ENCODE data around the gene SUN5. TPM values are rescaled to one million over a fixed set of nuclear protein-coding genes. Genes with fewer than 3 reads are reported as not detected.

The SUN5 gene
- total and polyA plus RNA-seq, 2 donors (not counting 3 experiments of a cell fraction or from before 2014, with no cell fraction given), result not detected

DNA sequence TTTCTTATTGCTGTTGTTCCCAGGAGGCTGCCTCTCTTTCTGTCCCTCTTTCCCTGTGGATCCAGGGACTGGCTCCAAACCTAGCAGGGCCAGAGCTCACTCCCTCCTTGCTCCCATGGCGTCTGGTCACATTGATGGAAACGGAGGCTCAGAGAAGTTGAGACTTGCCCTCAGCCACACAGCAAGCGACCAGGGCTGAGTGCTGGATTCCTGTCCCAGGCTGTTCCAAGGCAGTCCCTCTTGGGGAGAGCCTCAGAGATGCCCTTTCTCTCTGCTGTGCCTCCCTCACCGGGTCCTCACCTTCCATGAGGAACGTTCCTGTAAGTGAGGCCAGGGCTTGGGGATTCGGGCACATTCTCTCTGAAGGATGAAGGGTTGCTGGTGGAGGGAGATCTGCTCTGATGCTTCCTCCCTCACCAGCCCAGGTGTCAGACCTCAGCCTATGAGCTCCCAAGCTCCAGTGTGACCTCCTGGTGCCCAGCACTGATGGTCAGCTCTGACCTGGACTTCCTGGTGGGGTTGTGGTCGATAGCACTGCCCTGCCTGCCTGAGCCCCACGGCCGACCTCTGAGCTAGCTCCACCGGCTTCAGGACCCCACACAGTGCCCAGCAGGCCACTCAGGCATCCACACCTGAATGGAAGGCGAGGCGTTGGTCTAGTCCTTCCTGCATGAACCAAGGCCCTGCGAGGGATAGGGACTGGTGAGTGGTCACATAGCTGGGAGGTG is 26.8 kb downstream of the SUN5 start:
- Histone ChIP-seq H3K9me3 (replicated peaks; ENCODE audit: control insufficient read depth, insufficient read depth, low read length) (no peaks in the 10 kb centered on the region), H3K79me2 (ENCODE audit: control insufficient read depth, insufficient read depth, low read length) (no peaks in the 10 kb centered on the region), H3K4me1 (ENCODE audit: control insufficient read depth, extremely low read depth, insufficient read depth, low read length) (peaks cover 2% of the 10 kb centered on the region), H3K4me3 (replicated peaks in 1 of 3; ENCODE audit: insufficient read depth in 1 of 3, low read depth in 1 of 3, low read length in 3 of 3) (no peak overlapping the region), H3K36me3 (ENCODE audit: control insufficient read depth in 2 of 2, extremely low read depth in 1 of 2, insufficient read depth in 2 of 2, low read length in 2 of 2) (no peaks in the 10 kb centered on the region), H4K20me1 (replicated peaks; ENCODE audit: control insufficient read depth, extremely low read depth, insufficient read depth, low read length) (no peaks in the 10 kb centered on the region), H2AFZ (ENCODE audit: low read depth, low read length) (no peak overlapping the region), H3K9me1 (replicated peaks; ENCODE audit: control insufficient read depth, extremely low read depth, insufficient read depth, low read length) (no peaks in the 10 kb centered on the region), H3K4me2 (ENCODE audit: insufficient read depth, low read length) (no peak overlapping the region), H3K9ac (replicated peaks; ENCODE audit: extremely low read depth, insufficient read depth, low read length) (no peak overlapping the region), H3K27ac (ENCODE audit: insufficient read depth, low read depth, low read length) (no peak overlapping the region), H3K27me3 (ENCODE audit: control insufficient read depth in 2 of 2, insufficient read depth in 2 of 2, low read length in 2 of 2) (peaks cover 0 to 1% of the 10 kb centered on the region in 2 experiments)
- POLR2A ChIA-PET, result no interaction called here
- TF ChIP-seq GATA2 (IDR thresholded peaks at IDR 0.05; ENCODE audit: insufficient read depth, insufficient read length, low read depth, low read length), result no peak
- no peak for TF ChIP-seq POLR2AphosphoS5 (IDR thresholded peaks at IDR 0.05; ENCODE audit: insufficient read depth, low read depth, low read length)
- TF ChIP-seq MYC (IDR thresholded peaks at IDR 0.05; ENCODE audit: low read depth, low read length), result no peak
- TF ChIP-seq, protein P1, sequence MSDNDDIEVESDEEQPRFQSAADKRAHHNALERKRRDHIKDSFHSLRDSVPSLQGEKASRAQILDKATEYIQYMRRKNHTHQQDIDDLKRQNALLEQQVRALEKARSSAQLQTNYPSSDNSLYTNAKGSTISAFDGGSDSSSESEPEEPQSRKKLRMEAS (IDR thresholded peaks at IDR 0.05; ENCODE audit: insufficient read depth, insufficient read length), result no peak
- TF ChIP-seq, protein P2, sequence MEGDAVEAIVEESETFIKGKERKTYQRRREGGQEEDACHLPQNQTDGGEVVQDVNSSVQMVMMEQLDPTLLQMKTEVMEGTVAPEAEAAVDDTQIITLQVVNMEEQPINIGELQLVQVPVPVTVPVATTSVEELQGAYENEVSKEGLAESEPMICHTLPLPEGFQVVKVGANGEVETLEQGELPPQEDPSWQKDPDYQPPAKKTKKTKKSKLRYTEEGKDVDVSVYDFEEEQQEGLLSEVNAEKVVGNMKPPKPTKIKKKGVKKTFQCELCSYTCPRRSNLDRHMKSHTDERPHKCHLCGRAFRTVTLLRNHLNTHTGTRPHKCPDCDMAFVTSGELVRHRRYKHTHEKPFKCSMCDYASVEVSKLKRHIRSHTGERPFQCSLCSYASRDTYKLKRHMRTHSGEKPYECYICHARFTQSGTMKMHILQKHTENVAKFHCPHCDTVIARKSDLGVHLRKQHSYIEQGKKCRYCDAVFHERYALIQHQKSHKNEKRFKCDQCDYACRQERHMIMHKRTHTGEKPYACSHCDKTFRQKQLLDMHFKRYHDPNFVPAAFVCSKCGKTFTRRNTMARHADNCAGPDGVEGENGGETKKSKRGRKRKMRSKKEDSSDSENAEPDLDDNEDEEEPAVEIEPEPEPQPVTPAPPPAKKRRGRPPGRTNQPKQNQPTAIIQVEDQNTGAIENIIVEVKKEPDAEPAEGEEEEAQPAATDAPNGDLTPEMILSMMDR (IDR thresholded peaks at IDR 0.05; ENCODE audit: extremely low read depth in 1 of 2, insufficient read depth in 1 of 2, low read depth in 1 of 2, low read length in 2 of 2), result no peak
- no peak for TF ChIP-seq POLR2A (IDR thresholded peaks at IDR 0.05; ENCODE audit: low read depth, low read length)
- TF ChIP-seq FOS (IDR thresholded peaks at IDR 0.05; ENCODE audit: borderline replicate concordance, insufficient read depth, low read length), result no peak
- no peak for TF ChIP-seq JUN (IDR thresholded peaks at IDR 0.05; ENCODE audit: borderline replicate concordance, insufficient read depth, insufficient read length, low read depth)
- intact Hi-C loops (cut with micrococcal nuclease) (no loop called here), dilution Hi-C loops (cut with MboI; ENCODE audit: extremely low pct_ligation_motif_present, low sequenced_read_pairs) (no loop called here)
- no TSS peak for BruUV-seq (replicated peaks)
- DNase-seq (ENCODE audit: low read depth, low spot score) (no peak), FAIRE-seq (no peak)
- CTCF ChIA-PET, result interaction anchor here (0.8 kb wide), 1 partner anchor 27 kb away, joined by 3 read pairs; the partner anchor contains the start of gene SUN5
